Iris pigment epithelial cell (primary cell): ENCODE results near the gene ACSBG1.
"Not testable (repeated sequence)": the region's sequence is repeated elsewhere in the genome, so short reads cannot be mapped to it uniquely, and the experiment has no call there.

Experiments
- DNase-seq: peaks from one replicate; pipeline ENCODE4 v3.0.0-alpha.2; 2011; ENCODE audit warnings: low read depth

ACSBG1 gene

GRCh38 chr15:78167227-78167888 lies 67.0 kb downstream of the ACSBG1 start:
- no peak for DNase-seq

GRCh38 chr15:78164010-78164409 lies 70.4 kb downstream of the ACSBG1 start:
- DNase-seq = no peak

- DNase-seq = no peak
Observed at GRCh38 chr15:78162038-78162437, 72.3 kb downstream of the ACSBG1 start.

- DNase-seq = no peak
Observed at GRCh38 chr15:78159395-78159794, 75.0 kb downstream of the ACSBG1 start.

- DNase-seq = no peak
Observed at GRCh38 chr15:78157203-78157602, 77.2 kb downstream of the ACSBG1 start.

- no peak for DNase-seq
Observed at GRCh38 chr15:78156653-78157052, 77.7 kb downstream of the ACSBG1 start.

GRCh38 chr15:78155355-78155939 lies 78.9 kb downstream of the ACSBG1 start:
- no peak for DNase-seq

GRCh38 chr15:78154955-78155354 lies 79.4 kb downstream of the ACSBG1 start:
- DNase-seq = no peak

- not testable (repeated sequence) for DNase-seq
Observed at GRCh38 chr15:78151075-78151474, 83.3 kb downstream of the ACSBG1 start.

- DNase-seq = no peak
Observed at GRCh38 chr15:78149805-78150751, 84.3 kb downstream of the ACSBG1 start.

- peak; percentile 94 for DNase-seq
Observed at GRCh38 chr15:78149068-78149804, 85.1 kb downstream of the ACSBG1 start, which contains the start of gene IDH3A. Gene IDH3A, plus strand, starts transcription at chr15:78149362. Its CDS starts 42 bp downstream, at chr15:78149404.

- no peak for DNase-seq
Observed at GRCh38 chr15:78148392-78149067, 85.8 kb downstream of the ACSBG1 start.

- DNase-seq = no peak
Observed at GRCh38 chr15:78147566-78147965, 86.8 kb downstream of the ACSBG1 start.

- DNase-seq = no peak
Observed at GRCh38 chr15:78146425-78147154, 87.8 kb downstream of the ACSBG1 start.

GRCh38 chr15:78142332-78142731 lies 92.0 kb downstream of the ACSBG1 start:
- no peak for DNase-seq

GRCh38 chr15:78140292-78140691 lies 94.1 kb downstream of the ACSBG1 start:
- DNase-seq = no peak

- no peak for DNase-seq
Observed at GRCh38 chr15:78139578-78139977, 94.8 kb downstream of the ACSBG1 start.

GRCh38 chr15:78133801-78134200 lies 100.6 kb downstream of the ACSBG1 start:
- no peak for DNase-seq

- DNase-seq = peak; percentile 47
Observed at GRCh38 chr15:78131295-78132061, 102.9 kb downstream of the ACSBG1 start, which contains the start of gene CIB2. Gene CIB2, minus strand, starts transcription at chr15:78131445. Its CDS starts 230 bp downstream, at chr15:78131215.
